Measurements from ENCODE around the gene LAMB4. TPM values are rescaled to one million over a fixed set of nuclear protein-coding genes. Genes with fewer than 3 reads are reported as not detected.

LAMB4 gene
- total and polyA plus RNA-seq, 2 experiments from 2014 or later = not detected

- TF ChIP-seq ZNF462 (CRISPR knock-in tag; IDR thresholded peaks at IDR 0.05) (no peak), ZNF114 (CRISPR knock-in tag; IDR thresholded peaks at IDR 0.05) (no peak)
Observed at GRCh38 chr7:108144931-108145330, 14.8 kb upstream of the LAMB4 start (continued).

GRCh38 chr7:108143658-108144420 lies 13.7 kb upstream of the LAMB4 start:
- Mint-ChIP-seq H3K4me1 (peaks cover 4% of the 10 kb centered on the region), H3K27ac (no peak overlapping the region), H3K4me3 (no peak overlapping the region), H3K9me3 (no peaks in the 10 kb centered on the region), H3K27me3 (ENCODE audit: insufficient read depth, low read depth, poor library complexity) (no peaks in the 10 kb centered on the region), H3K36me3 (ENCODE audit: low read depth) (no peaks in the 10 kb centered on the region)
- H3K4me1 ChIP-seq (ENCODE audit: insufficient read depth) = peaks cover 6% of the 10 kb centered on the region
- no peaks in the 10 kb centered on the region for H3K27me3 ChIP-seq (ENCODE audit: insufficient read depth)
- TF ChIP-seq STAT1 (IDR thresholded peaks at IDR 0.05; ENCODE audit: unreplicated experiment) (no peak), CTCF (conservative IDR thresholded peaks at IDR 0.05; ENCODE audit: low read depth in 2 of 2) (peak in 1 of 2 experiments; percentile 27; a peak in 1 of 4 replicates)
- no peaks in the 10 kb centered on the region for H3K9me2 ChIP-seq (ENCODE audit: insufficient read depth)
- H3K4me3 ChIP-seq = no peak overlapping the region
- H2AFZ ChIP-seq = no peak overlapping the region
- no peak overlapping the region for H3K27ac ChIP-seq (ENCODE audit: low read depth)
- no peaks in the 10 kb centered on the region for H3K79me2 ChIP-seq (replicated peaks; ENCODE audit: insufficient read depth)
- DNase-seq (ENCODE audit: low spot score) (peak; percentile 22), ATAC-seq (no peak)
- no peaks in the 10 kb centered on the region for H3K36me3 ChIP-seq (ENCODE audit: insufficient read depth)
- H3F3A ChIP-seq (replicated peaks; ENCODE audit: low read depth) = no peaks in the 10 kb centered on the region
- no peak overlapping the region for H3K4me2 ChIP-seq
- no peaks in the 10 kb centered on the region for H4K20me1 ChIP-seq (replicated peaks; ENCODE audit: insufficient read depth)

All from GM23338 (cell line).